Sigmoid colon (tissue), 7 donors: Measurements from ENCODE around the gene MAPK13. TPM values are rescaled to one million over a fixed set of nuclear protein-coding genes. Genes with fewer than 3 reads are reported as not detected.

ENCODE experiments used
- DNase-seq: peaks from one replicate; pipeline ENCODE4 v3.0.0-alpha.2; 2019
- H3K27ac ChIP-seq, 4 donors: fragments of 200-600 bp; sonication (generic); one replicate each; pipeline ENCODE4 v1.5.1; 2016 to 2019; ENCODE audit warnings: mild to moderate bottlenecking in 1 of 4
- H3K27me3 ChIP-seq, 3 donors: fragments of 200-600 bp; sonication (generic); one replicate each; pipeline ENCODE4 v1.5.1; 2019; ENCODE audit warnings: mild to moderate bottlenecking in 1 of 3
- H3K36me3 ChIP-seq, 4 donors: fragments of 200-600 bp; sonication (generic); one replicate each; pipeline ENCODE4 v1.5.1; 2016 to 2019
- H3K4me1 ChIP-seq, 4 donors: fragments of 200-600 bp; sonication (generic); one replicate each; pipeline ENCODE4 v1.5.1; 2017 to 2019
- H3K4me3 ChIP-seq, 4 donors: fragments of 200-600 bp; sonication (generic); one replicate each; pipeline ENCODE4 v1.5.1; 2017 to 2019; ENCODE audit warnings: mild to moderate bottlenecking in 2 of 4, moderate library complexity in 1 of 4
- H3K9me3 ChIP-seq, 4 donors: fragments of 200-600 bp in 3 of 4; sonication (generic) in 3 of 4; one replicate each; pipeline versions ENCODE4 v1.5.1 to v1.6.1; 2013 to 2019
- EP300 ChIP-seq, 4 donors: sonication (generic); formaldehyde crosslinking; IDR thresholded peaks; one replicate each; pipeline ENCODE4 v1.6.1; 2017; ENCODE audit warnings: antibody characterized with exemption in 4 of 4
- POLR2A ChIP-seq, 2 donors: fragments of 450-650 bp; IDR thresholded peaks; one replicate each; pipeline ENCODE4 v1.6.1; 2016; ENCODE audit warnings: antibody characterized with exemption in 2 of 2, mild to moderate bottlenecking in 2 of 2, moderate library complexity in 2 of 2
- POLR2AphosphoS5 ChIP-seq, 4 donors: sonication (generic); formaldehyde crosslinking; IDR thresholded peaks; one replicate each; pipeline ENCODE4 v1.6.1; 2017; ENCODE audit warnings: antibody characterized with exemption in 4 of 4
- WGBS, 2 donors: extraction: QIAGEN DNeasy Blood & Tissue Kit; methylation state at CpG; one replicate each; pipeline ENCODE4 v1.1.7; 2013; 5-methylcytosine and 5-hydroxymethylcytosine counted together
- intact Hi-C: fragments of 100-400 bp; cut with DNase I; formaldehyde crosslinking; loops from one replicate; pipeline ENCODE4 v1.15.1; 2023
- polyA plus RNA-seq, 3 donors: library from polyadenylated mRNA; stranded (reverse); fragments of 200-250 nt; gene quantifications; one replicate each; pipeline ENCODE4 v1.2.3, GENCODE V29; 2013
- total RNA-seq, 4 donors: library from RNA; depleted of rRNA; stranded (reverse); fragments of >200 nt; gene quantifications; one replicate each; pipeline ENCODE4 v1.1.0, GENCODE V29; 2016
- TF ChIP-seq, protein P1 (sequence below), 4 experiments: fragments of 450-650 bp in 3 of 4; fragments of 200-600 bp in 1 of 4; IDR thresholded peaks; one replicate each; pipeline ENCODE4 v1.5.1; 2016 to 2019; ENCODE audit warnings: antibody characterized with exemption in 4 of 4, mild to moderate bottlenecking in 3 of 4, moderate library complexity in 2 of 4
- donor health status: healthy with polysubstance abuse.
- donor health status: Bipolar disorder and iron deficiency.
- donor health status: healthy.

The MAPK13 gene
- total and polyA plus RNA-seq, 7 donors: 1.8 to 159 (median 3.6) TPM

DNA sequence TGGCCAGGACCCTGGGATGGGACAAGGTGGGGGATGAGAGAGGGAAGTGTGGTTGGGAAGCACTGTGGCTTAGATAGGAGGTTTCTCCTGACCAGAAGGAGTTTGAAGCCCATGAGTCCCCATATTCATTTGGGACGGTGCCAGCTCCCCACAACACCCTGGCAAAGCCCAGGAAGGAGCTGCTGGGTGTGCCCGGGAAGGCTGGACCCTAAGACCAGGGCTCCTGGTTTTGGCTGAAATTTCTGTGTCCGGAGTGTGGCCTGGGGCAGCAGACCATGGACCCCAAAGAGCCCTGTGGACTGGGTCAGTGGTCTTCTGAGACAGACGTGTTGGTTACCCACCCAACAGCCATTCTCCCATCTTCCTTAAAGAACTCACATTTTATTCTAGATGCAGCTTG is 15.2 kb downstream of the MAPK13 start:
- Histone ChIP-seq H3K27me3 (no peaks in the 10 kb centered on the region), H3K9me3 (no peaks in the 10 kb centered on the region), H3K4me3 (no peak overlapping the region), H3K36me3 (no peaks in the 10 kb centered on the region), H3K4me1 (no peaks in the 10 kb centered on the region), H3K27ac (no peak overlapping the region)
- intact Hi-C loops: no loop called here
- no peak for TF ChIP-seq EP300 (IDR thresholded peaks at IDR 0.05)
- TF ChIP-seq, protein P1, sequence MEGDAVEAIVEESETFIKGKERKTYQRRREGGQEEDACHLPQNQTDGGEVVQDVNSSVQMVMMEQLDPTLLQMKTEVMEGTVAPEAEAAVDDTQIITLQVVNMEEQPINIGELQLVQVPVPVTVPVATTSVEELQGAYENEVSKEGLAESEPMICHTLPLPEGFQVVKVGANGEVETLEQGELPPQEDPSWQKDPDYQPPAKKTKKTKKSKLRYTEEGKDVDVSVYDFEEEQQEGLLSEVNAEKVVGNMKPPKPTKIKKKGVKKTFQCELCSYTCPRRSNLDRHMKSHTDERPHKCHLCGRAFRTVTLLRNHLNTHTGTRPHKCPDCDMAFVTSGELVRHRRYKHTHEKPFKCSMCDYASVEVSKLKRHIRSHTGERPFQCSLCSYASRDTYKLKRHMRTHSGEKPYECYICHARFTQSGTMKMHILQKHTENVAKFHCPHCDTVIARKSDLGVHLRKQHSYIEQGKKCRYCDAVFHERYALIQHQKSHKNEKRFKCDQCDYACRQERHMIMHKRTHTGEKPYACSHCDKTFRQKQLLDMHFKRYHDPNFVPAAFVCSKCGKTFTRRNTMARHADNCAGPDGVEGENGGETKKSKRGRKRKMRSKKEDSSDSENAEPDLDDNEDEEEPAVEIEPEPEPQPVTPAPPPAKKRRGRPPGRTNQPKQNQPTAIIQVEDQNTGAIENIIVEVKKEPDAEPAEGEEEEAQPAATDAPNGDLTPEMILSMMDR (IDR thresholded peaks at IDR 0.05): no peak
- no peak for TF ChIP-seq POLR2A (IDR thresholded peaks at IDR 0.05)
- TF ChIP-seq POLR2AphosphoS5 (IDR thresholded peaks at IDR 0.05): no peak
- WGBS, 2 donors: 76 to 82% methylated on average over 4 of the region's 4 CpGs
- DNase-seq: no peak

- H3K36me3 ChIP-seq: no peaks in the 10 kb centered on the region
- intact Hi-C loops: no loop called here
- TF ChIP-seq POLR2A (IDR thresholded peaks at IDR 0.05): no peak
- no peak for TF ChIP-seq EP300 (IDR thresholded peaks at IDR 0.05)
- TF ChIP-seq POLR2AphosphoS5 (IDR thresholded peaks at IDR 0.05): no peak
- TF ChIP-seq, protein P1 (IDR thresholded peaks at IDR 0.05): no peak
- H3K27me3 ChIP-seq: no peaks in the 10 kb centered on the region
- DNase-seq: no peak
- H3K27ac ChIP-seq: no peak overlapping the region
- no peaks in the 10 kb centered on the region for H3K4me1 ChIP-seq
- H3K9me3 ChIP-seq: no peaks in the 10 kb centered on the region
- H3K4me3 ChIP-seq: no peak overlapping the region
- 93 to 94% methylated on average over 3 of the region's 3 CpGs for WGBS, 2 donors
These were observed 17.0 kb downstream of the MAPK13 start for GRCh38 chr6:36147294-36147693.

- Histone ChIP-seq H3K9me3 (no peaks in the 10 kb centered on the region), H3K27ac (peak overlapping the region in 1 of 4 donors; percentile 39), H3K27me3 (no peaks in the 10 kb centered on the region), H3K36me3 (no peaks in the 10 kb centered on the region), H3K4me1 (no peaks in the 10 kb centered on the region), H3K4me3 (no peak overlapping the region)
- intact Hi-C loops: no loop called here
- DNase-seq: no peak
- TF ChIP-seq POLR2A (IDR thresholded peaks at IDR 0.05) (no peak), EP300 (IDR thresholded peaks at IDR 0.05) (no peak), POLR2AphosphoS5 (IDR thresholded peaks at IDR 0.05) (no peak)
- TF ChIP-seq, protein P1 (IDR thresholded peaks at IDR 0.05): no peak
These were observed 19.2 kb downstream of the MAPK13 start for GRCh38 chr6:36149476-36149875.

DNA sequence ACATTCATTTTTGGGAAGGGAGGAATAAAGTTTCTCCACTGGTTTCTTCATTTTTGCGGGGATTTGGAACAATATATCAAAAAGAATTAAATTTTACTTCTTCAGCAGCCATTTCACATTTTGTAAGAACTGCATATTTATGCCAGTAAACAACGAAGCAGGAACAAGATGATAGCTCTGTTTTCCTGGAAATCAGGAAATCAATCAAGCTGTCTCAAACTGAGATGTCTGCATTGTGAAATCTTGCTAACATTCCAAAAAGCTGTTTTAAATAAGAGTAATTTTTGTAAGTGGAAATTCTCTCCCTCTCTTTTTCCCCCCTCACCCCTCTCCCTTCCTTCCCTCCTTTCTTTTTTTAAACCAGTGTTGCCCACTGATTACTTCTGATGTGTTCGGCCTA is 20.0 kb downstream of the MAPK13 start:
- WGBS, 2 donors: 74 to 79% methylated on average over 3 of the region's 3 CpGs
- no peak for DNase-seq
- Histone ChIP-seq H3K4me3 (no peak overlapping the region), H3K4me1 (no peaks in the 10 kb centered on the region), H3K27ac (peak overlapping the region in 1 of 4 donors; percentile 39), H3K27me3 (no peaks in the 10 kb centered on the region), H3K36me3 (no peaks in the 10 kb centered on the region), H3K9me3 (no peaks in the 10 kb centered on the region)
- intact Hi-C loops: no loop called here
- TF ChIP-seq, protein P1 (IDR thresholded peaks at IDR 0.05): no peak
- no peak for TF ChIP-seq POLR2A (IDR thresholded peaks at IDR 0.05)
- no peak for TF ChIP-seq POLR2AphosphoS5 (IDR thresholded peaks at IDR 0.05)
- TF ChIP-seq EP300 (IDR thresholded peaks at IDR 0.05): no peak

DNA sequence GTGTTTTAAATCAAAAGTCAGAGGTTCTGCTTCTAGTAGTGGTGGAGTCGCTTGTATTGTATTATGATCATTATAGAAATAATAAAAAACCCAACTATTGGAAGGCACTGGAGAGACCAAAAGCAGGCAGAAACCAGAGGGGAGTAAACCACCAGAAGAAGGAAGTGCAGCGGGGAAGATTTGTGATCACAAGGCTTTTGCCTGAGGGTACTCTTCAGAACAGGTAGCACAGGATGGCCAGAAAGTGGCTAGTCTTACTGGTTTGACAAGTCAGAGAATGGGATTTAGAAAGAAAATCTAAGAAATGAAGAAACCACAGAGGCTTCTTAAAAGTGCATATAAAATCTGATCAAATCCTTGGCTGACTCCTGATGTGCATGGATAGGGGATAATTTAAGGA is 24.0 kb downstream of the MAPK13 start:
- Histone ChIP-seq H3K4me3 (no peak overlapping the region), H3K4me1 (no peaks in the 10 kb centered on the region), H3K36me3 (no peaks in the 10 kb centered on the region), H3K27ac (no peak overlapping the region), H3K9me3 (no peaks in the 10 kb centered on the region), H3K27me3 (no peaks in the 10 kb centered on the region)
- intact Hi-C loops: no loop called here
- no peak for DNase-seq
- TF ChIP-seq POLR2AphosphoS5 (IDR thresholded peaks at IDR 0.05) (no peak), POLR2A (IDR thresholded peaks at IDR 0.05) (no peak), EP300 (IDR thresholded peaks at IDR 0.05) (no peak)
- TF ChIP-seq, protein P1 (IDR thresholded peaks at IDR 0.05): no peak
- WGBS, 2 donors: 88 to 97% methylated on average over 2 of the region's 2 CpGs
